ENCODE measurements around the gene MCL1. TPM values are rescaled to one million over a fixed set of nuclear protein-coding genes. Genes with fewer than 3 reads are reported as not detected.

The MCL1 gene
- total RNA-seq, 4 donors from 2014 or later, result 235 to 306 (median 258) TPM

GRCh38 chr1:150553392-150554085, 25.9 kb downstream of the MCL1 start:
- TF ChIP-seq EP300 (IDR thresholded peaks at IDR 0.05) (no peak), POLR2A (IDR thresholded peaks at IDR 0.05) (no peak), CTCF (IDR thresholded peaks at IDR 0.05) (no peak)
- no peaks in the 10 kb centered on the region for H3K27me3 ChIP-seq
- WGBS, 2 donors, result 71 to 77% methylated on average over 16 to 23 of the region's 23 CpGs
- no peak for DNase-seq (ENCODE audit: low spot score in 2 of 2)
- no peak overlapping the region for H3K4me3 ChIP-seq
- H3K4me1 ChIP-seq, result peaks cover 0 to 86% (median 35%) of the 10 kb centered on the region in 4 donors
- H3K9me3 ChIP-seq, result no peaks in the 10 kb centered on the region
- peaks cover 0 to 40% (median 0%) of the 10 kb centered on the region in 3 donors for H3K36me3 ChIP-seq
- H3K27ac ChIP-seq, result peak overlapping the region; percentile 84 to 99 (median 97)

DNA sequence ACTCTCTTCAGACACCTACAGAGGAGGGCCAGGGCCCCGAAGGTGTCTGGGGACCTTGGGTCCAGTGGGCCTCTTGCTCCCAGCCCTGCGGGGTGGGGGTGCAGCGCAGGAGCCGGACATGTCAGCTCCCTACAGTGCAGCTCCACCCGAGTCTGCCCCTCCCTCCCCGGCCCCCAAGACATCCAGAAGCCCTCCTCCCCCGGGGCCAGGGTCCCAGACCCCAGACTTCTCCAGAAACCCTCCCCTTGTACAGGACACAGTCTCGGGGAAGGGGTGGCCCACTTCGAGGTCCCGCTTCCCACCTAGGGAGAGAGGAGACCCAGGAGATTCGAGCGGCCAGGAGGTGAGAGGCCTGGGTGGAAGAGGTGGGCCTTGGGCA, 26.5 kb downstream of the MCL1 start:
- no peaks in the 10 kb centered on the region for H3K9me3 ChIP-seq
- H3K4me3 ChIP-seq, result no peak overlapping the region
- 79 to 81% methylated on average over 5 to 12 of the region's 12 CpGs for WGBS, 2 donors
- peaks cover 0 to 86% (median 33%) of the 10 kb centered on the region in 4 donors for H3K4me1 ChIP-seq
- peak overlapping the region; percentile 84 to 99 (median 97) for H3K27ac ChIP-seq
- no peak for DNase-seq (ENCODE audit: low spot score in 2 of 2)
- peaks cover 0 to 38% (median 0%) of the 10 kb centered on the region in 3 donors for H3K36me3 ChIP-seq
- TF ChIP-seq CTCF (IDR thresholded peaks at IDR 0.05), result no peak
- TF ChIP-seq POLR2A (IDR thresholded peaks at IDR 0.05), result no peak
- TF ChIP-seq EP300 (IDR thresholded peaks at IDR 0.05), result no peak
- H3K27me3 ChIP-seq, result no peaks in the 10 kb centered on the region

DNA sequence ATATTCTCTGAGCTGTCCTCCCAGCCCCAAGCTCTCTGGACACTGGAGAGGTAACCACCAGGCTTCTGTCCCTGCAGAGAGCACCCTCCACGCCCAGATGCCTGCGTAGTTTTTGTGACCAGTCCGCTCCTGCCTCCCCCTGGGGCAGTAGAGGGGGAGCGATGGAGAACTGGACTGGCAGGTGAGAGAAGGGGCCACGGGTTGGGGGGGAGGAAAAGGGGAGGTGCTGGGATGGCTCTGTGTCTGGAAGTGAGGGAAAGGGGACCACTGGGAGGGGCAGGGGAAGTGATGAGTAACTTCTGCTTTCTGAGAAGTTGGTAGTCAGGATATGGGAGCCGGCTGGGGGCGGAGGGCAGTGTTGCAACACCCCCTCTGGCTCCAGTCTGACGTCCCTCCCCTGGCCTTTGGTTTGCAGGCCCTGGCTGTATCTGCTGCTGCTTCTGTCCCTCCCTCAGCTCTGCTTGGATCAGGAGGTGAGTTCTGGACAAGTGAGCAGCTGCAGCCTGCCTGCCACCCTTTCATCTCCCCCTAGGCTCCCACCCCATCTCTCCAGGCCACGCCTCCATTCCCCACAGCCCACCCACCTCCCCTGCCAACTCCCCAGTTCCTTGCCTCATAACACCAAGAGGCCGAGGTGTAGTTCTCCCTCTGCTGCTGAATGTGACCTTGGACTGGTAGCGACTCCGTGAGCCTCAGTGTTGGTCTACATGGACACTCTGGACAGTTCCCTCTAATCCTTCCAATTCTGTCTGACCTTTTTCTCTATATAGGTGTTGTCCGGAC, 27.1 kb downstream of the MCL1 start:
- Histone ChIP-seq H3K4me1 (peaks cover 0 to 80% (median 33%) of the 10 kb centered on the region in 4 donors), H3K27me3 (no peaks in the 10 kb centered on the region), H3K27ac (peak overlapping the region; percentile 84 to 99 (median 97)), H3K9me3 (no peaks in the 10 kb centered on the region), H3K4me3 (no peak overlapping the region), H3K36me3 (peaks cover 0 to 33% (median 0%) of the 10 kb centered on the region in 3 donors)
- 33 to 41% methylated on average over 13 of the region's 13 CpGs for WGBS, 2 donors
- peak; percentile 84 to 88 for DNase-seq (ENCODE audit: low spot score in 2 of 2)
- TF ChIP-seq POLR2A (IDR thresholded peaks at IDR 0.05) (peak in 1 of 2 donors; percentile 34), EP300 (IDR thresholded peaks at IDR 0.05) (peak; percentile 47 to 91), CTCF (IDR thresholded peaks at IDR 0.05) (peak in 1 of 5 experiments; percentile 7)

GRCh38 chr1:150551784-150552127, 27.7 kb downstream of the MCL1 start:
- TF ChIP-seq POLR2A (IDR thresholded peaks at IDR 0.05) (no peak), EP300 (IDR thresholded peaks at IDR 0.05) (no peak), CTCF (IDR thresholded peaks at IDR 0.05) (no peak)
- 38 to 40% methylated on average over 1 of the region's 1 CpG for WGBS, 2 donors
- H3K4me1 ChIP-seq, result peaks cover 0 to 75% (median 33%) of the 10 kb centered on the region in 4 donors
- no peaks in the 10 kb centered on the region for H3K27me3 ChIP-seq
- H3K9me3 ChIP-seq, result no peaks in the 10 kb centered on the region
- H3K4me3 ChIP-seq, result no peak overlapping the region
- no peak for DNase-seq (ENCODE audit: low spot score in 2 of 2)
- peaks cover 0 to 27% (median 0%) of the 10 kb centered on the region in 3 donors for H3K36me3 ChIP-seq
- H3K27ac ChIP-seq, result peak overlapping the region; percentile 84 to 99 (median 97)
